NCI-H146 (cell line): Measurements from ENCODE around the gene NFKBIZ.
A peak's percentile ranks its signal among the peaks of the same experiment; 100 is the strongest.

Experiments
- DNase-seq: peaks from one replicate; lab custom pipeline; 2025; lab: John Stamatoyannopoulos, UW

The NFKBIZ gene

DNA sequence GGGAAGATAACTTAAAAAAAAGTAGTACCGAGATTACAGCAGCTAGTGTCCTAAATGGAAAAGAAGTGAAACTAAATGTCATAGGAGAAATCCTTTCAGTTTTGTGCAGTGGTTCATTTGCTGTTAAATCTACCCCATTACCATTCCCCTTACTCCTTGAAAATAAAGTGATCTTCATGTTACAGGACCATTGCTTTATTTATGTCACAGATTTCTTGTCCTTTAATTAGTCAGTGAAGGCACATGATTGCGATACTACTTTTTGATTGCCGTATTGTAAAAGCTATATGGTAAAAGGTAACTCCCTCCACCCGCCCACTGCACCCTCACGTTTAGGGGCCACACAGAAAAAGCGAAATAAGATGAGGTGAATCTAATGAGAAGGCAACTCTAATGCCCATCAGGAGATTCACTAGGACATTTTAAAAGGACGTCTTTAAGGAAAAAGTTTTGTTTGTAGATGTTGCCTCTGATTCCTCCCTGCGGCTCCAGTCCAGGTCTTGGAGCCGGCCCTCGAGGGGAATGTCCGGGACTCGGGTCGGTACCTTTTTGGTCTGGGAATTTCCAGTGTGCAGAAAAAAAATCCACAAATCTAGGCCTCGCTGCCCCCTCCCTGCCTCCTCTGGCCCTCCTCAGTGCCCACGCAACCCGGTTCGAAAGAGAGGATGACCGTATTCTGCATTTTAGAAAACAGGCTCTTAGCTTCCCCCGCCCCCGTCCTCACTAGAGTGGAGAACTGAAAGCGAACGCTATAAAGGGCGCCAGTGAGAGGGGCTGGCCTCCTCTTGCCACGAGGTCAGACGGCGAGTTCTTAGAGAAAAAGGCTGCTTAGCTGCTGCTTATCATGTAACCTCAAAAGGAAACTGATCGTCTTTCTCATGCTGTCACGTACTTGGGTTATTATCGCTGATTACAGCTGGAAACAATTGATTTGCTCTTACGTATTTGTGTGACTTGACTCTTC is 21.8 kb upstream of the NFKBIZ start:
- peak; percentile 70 for DNase-seq

DNA sequence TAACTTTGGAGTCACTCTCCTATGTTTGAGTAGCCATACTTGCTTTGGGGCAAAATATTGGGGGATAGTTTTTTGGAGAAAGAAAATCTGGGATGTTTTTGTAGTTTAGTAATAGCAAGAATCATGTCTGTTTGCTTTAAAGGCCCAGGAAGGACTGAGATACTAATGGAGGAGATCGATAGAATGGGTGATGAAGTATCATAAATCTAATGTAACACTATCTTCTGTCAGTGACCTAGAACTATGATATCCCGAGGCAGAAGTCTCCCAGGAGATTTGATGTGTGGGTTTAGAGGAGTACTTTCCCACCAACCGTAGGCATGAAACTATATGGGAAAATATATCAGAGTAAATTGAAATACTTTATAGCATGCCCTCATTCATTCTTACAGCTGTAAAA is 21.0 kb upstream of the NFKBIZ start:
- peak; percentile 3 for DNase-seq

DNA sequence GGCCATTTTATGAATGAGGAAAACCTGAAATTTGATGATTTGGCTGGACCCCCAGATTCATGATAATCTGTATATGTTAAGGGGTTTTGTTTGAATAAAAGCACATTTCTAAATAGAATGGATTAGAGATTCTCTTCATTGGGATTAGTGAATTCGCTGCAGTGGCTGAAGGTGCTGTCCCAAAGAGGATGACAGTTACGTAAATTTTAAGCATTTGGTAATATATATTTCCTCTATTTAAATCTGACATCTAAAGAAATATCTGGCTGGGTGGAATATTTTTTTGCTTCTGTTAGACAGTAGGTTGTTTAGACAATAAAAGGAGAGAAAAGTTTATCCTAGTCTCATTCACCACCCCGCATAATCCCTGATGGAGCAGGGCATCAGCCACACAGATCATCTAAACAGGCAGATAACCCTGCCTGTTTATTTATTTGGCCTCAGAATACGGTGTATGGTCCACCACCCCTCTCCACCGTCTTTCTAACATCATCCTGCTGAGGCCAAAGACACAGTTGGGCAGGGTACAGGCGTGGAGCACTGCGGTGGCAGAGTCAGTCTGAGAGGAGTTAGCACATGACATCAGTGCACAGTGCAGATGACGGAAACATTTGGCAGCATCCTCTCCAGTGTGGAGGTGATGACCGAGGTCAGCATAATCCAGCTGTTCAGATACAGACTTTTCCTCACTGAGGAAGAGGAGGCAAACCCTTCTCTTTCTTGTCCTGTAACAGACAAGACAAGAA is 20.4 kb upstream of the NFKBIZ start:
- no peak for DNase-seq

DNA sequence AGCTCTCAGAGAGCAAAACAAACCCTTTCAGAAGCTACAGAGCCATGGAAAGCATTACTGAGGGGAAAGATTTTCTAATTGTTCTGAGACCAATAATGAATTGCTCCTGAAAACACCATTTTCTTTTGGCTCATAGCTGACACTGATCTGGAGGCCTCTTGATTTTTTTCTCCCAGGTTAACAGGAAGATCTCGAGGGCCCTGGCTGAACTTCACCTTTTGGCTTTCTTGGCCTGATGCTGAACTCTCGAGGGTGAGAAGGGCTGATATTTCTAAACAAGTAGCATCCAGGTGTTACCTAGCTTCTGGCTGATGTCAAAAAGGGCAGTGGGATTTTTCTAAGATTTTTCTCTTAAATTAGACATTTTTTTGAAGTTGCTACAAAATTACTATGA is 19.9 kb upstream of the NFKBIZ start:
- DNase-seq: no peak

DNA sequence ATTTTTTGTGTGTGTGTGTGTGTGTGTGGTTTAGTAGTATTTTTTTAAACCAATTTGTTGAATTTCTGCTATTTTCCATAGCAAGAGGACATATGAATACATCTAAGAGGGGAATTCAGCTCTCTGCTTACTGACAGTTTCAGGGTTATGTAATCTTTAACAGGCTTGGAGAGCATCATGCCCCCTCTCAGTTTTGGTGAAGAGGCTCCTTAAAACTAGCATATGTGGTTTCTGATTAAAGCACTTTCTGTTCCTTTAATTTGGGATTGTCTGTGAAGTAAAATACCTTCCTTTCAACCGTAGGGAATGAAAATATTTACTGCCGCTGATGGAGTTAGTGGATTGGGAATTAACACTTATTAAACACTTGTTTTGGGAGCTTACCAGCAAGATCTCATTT is 19.4 kb upstream of the NFKBIZ start:
- DNase-seq: no peak

DNA sequence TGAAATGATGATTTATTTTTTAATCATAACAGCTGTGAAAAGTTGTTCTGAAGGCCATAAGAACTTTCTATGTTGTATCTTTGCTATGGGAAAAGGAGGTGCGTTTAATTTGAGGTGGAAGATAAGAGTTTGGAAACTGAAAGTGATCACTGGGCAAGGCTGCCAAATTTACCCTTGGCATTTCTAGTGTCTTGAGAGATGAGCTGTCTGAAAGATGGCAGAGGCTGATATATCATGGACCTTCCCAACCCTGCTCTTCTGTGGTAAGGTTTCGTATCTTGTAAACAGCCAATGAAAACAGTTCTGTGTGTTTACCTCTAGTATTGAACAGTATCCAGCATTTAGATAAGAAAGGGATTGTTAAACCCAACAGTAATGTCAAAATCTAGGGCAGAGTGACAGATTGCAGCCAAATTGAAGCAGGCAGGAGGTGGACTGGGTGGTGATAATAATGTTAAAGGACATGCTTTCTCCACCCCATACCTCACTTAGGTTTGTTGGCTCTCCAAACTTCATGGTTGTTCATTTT is 15.8 kb upstream of the NFKBIZ start:
- no peak for DNase-seq

DNA sequence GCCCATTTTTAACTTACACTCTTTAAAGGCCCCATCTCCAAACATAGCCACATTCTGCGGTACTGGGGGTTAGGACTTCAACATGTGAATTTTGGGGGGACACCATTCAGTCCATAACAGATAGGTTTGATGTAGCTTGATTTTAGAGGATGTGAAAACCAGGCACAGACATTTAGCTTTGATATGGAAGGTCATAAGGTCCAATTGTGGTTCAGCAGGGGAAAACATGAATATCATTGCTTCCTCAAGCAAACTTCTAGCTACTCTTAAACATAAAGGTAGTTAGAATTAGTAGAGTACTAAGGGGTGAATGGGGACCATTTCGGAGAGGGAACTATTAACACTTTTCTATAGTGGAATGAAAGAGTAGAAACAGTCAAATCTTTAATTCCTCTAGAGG is 13.6 kb upstream of the NFKBIZ start:
- no peak for DNase-seq

DNA sequence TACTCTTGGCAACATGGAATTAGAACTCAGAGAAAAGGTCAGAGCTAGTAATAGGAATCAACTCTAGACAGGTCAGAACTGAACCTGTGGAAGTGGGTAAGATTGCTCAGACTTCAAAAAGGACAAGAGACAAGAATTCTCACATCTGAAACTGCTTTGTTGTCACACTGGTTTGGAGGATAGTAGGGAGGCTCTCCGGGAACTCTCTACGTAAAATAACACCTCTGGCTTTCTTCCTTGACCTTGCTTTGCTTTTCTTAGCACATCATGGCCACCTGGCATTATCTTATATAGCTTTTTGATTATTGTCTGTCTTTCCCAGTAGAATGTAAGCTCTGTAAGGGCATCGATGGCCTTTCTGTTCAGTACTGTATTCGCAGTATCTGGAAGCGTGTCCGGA is 13.2 kb upstream of the NFKBIZ start:
- no peak for DNase-seq

DNA sequence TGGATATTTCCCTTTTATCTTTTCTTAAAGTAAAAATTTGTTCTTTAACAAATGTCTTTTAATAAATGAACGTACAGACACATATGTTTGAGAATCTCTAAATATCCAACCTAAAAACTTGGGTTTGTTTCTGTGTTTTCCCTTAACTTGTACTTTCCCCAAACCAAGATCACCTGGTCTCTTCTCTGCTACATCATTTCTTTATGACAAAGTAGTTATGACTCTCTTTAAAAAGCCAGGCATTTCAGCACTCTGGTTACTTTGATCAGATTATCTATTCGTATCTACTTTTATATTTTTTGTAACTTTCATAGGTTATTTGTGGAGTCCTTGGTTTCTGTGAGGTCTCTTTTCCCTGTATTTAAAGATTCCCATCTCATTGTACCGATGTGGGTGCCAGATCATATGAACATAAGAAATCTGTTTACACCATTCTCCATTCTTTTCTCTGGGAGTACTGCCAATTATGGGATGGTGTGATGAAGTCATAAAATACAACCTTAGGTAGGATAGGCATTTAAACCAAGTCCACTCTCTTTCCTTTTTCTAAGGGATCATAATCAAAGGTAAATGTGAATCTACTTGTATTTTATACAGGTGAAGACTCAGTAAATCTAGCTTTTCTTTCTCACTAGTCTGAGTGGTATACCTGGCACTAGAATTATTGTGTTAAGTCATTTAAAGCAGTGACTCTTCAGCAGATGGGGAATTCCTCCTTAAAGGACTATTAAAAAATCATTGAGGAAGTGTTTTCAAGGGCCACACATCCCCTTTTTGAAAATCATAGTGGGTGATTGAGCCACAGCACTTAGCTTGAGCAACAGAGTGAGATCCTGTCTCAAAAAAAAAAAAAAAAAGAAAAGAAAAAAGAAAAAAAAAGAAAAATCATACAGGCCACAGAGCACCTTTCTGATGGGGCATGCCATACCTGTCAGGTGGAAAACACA is 12.4 kb upstream of the NFKBIZ start:
- no peak for DNase-seq

DNA sequence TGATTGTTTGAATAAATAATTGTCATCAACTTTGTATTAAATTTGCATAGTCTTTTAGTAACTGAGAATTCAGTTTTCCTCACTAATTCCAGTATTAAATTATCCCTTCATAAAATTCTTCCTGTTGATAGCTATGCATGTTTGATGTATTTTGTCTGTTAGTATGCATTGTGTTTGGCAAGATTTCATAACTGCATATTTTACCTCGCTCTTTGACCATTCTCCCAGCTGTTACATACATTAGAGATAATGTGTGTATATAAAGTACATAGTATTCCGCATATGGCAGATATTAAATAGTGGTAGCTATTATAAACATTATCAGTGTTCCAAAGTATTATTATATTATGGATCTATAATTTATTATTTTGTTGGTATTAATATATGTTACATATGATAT is 10.6 kb upstream of the NFKBIZ start:
- DNase-seq: no peak

DNA sequence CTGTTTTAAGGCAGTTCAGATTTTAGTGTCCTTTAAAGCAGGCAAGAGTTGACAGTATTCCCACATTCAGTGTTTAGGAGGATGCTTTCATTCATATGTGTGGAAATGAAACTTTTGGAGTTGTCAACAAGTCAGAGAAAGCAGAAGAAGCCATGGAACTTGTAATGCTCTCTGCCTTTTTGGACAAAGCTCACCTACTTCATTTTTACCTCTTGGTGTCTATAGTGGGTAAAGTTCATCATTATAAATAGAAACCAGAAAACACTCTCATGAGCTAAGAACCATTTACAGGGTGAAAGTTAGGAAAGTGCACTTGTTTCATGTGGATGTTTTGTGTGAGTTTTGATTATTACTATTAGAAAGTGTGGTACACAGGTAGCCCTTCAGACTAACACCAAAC is 9.2 kb upstream of the NFKBIZ start:
- no peak for DNase-seq

DNA sequence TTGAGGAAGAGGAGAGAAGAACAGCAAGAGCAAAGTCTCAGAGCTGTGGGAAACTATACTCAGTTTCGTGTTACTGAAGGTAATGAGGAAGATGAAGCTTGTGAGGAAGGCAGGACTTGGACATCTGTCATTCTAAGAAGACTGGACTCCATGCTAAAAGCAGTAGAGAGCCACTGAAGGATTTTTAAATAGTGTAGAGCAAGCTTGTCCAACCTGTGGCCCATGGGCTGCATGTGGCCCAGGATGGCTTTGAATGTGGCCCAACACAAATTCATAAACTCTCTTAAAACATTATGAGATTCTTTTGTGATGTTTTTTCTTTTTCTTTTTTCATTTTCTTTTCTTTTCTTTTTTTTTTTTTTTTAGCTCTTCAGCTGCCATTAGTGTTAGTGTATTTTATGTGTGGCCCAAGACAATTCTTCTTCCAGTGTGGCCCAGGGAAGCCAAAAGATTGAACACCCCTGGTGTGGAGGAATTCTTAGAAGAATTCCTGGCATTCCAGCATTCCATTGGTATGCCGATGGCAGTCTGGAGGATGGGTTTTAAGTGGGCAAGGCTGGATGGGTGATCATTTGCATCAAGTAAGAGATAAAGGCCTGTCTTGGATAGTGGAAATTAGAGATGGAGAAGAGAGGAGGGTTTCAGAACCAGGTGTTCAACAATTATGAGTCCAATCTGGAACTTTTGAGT is 6.9 kb upstream of the NFKBIZ start:
- no peak for DNase-seq

DNA sequence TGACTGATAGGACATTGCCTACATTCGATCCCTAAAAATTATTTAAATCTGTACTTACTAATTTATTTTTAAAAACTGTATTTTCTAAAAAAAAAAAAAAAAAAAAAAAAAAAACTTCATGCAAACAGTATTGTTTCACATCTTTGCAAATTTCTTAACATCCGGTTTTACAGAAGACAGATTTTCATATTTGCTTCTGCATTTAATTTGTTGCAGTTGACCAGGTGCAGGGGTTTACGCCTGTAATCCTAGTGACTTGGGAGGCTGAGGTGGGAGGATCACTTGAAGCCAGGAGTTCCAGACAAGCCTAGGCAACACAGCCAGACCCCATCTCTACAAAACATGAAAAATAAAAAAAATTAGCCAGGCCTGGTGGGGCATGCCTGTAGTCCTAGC is 6.4 kb upstream of the NFKBIZ start:
- DNase-seq: no peak

DNA sequence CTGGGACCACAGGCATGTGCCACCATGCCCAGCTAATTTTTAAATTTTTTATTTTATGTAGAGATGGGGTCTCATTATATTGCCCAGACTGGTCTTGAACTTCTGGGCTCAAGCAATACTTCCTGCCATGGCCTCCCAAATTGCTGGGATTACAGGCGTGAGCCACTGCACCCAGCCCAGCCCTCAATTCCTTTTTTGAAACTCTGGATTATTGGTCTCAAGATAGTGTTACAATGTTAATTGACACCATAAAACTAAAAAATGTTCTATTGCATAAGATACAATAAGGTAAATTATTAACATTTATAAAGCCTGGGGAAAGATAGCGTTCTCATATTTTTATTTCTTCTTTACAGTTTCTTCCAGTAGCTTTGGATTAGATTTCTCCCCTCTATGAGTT is 3.9 kb upstream of the NFKBIZ start:
- no peak for DNase-seq

DNA sequence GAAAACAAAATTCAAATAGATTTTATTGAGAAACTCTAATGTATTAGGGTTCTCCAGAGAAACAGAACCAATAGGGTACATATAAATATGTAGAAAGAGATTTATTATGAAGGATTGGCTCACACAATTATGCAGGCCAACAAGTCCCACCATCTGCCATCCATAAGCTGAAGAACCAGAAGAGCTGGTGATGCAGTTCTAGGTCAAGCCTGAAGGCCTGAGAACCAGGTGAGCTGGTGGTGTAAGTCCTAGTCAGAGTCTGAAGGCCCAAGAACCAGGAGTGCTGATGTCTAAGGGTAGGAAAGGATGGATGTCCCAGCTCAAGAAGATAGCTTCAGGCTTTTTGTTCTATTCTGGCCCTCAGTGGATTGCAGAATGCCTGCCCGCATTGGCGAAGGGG is 2.6 kb upstream of the NFKBIZ start:
- no peak for DNase-seq

DNA sequence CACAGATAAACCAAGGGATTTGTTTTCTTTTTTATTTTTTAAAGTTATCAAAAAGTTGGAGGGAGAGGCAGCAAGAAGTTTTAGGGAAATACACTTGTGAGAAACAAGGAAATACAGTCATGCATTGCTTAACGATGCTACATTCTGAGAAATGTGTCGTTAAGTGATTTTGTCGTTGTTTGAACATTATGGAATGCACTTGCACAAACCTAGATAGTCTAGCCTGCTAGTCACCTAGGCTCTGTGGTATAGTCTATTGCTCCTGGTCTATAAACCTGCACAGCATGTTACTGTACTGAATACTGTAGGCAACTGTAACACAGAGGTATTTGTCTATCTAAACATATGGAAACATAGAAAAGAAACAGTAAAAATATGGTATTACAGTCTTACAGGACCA is 2.0 kb upstream of the NFKBIZ start:
- no peak for DNase-seq

DNA sequence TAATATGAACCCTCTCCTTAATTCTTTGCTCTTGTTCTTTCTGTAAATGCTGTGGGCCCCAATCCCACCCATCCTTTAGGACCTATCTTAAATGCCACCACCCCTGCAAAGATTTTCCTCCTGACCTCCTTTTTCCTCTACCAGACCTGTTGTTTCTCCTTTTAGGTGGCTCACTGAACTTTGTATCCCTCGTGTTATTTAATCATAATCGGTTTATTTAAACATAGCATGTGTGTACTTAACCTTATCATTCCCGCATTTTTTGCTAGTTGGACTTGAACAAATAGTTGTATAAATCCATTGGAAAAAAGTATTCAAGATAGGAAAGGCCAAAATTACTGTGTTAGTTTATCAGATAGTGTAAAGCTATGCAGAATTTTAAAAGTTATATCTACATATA is 988 bp upstream of the NFKBIZ start:
- DNase-seq: no peak

DNA sequence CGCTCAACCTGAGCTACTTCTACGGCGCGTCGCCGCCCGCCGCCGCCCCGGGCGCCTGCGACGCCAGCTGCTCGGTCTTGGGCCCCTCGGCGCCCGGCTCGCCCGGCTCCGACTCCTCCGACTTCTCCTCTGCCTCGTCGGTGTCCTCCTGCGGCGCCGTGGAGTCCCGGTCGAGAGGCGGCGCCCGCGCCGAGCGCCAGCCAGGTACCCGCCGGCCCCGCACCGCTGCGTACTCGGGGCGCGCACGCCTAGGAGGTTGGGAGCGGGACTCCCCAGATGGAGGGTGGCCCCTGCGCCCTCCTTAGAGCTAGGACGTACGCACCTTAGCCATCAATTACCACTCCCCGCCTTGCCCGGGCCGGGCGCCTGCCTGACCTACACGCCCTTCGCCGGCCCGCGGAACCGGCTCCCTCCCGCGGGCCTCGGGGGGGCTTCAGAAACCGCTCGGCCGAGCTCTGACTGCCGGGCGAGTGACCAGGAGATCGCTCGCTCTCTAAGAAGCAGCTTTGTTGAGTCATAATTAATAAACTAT is 466 bp downstream of the NFKBIZ start:
- DNase-seq: peak; percentile 62

DNA sequence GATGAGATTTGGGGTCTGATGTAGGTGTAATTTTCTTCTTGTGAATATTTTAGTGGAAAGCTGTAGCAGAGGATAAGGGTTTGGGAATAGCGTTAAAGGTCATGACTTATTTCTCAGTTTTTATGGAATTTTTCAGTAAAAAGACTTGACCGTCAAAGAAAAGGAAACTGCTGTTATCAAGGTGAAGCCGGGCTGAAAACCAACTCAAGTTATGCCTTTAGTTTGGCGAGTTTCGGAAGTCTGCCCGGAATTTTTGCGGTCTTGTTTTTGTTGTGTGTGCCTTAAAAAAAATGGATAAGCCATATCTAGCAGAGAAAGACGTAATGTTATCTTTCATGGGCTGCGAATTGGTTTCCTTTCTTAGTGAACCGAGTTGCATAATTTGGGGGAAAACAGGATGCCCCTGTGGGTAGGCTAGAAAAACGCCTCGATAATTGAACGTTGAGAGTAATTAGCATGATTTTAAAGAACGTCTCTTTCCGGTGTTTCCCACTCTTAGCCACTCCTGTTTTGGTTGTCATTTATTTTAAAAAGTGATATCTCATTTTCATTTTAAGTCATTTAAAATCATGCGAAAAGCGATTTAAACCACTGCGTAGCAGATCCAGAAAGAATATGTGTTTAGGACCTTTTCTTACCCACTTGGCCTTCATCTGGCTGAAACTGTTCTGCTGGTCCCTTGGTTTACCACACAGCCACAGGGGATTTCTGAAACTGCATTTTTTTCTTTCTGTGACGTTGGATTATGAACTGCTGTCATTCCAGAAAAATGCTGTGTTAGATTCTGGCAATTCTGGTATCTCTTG is 1.1 kb downstream of the NFKBIZ start:
- peak; percentile 11 for DNase-seq

DNA sequence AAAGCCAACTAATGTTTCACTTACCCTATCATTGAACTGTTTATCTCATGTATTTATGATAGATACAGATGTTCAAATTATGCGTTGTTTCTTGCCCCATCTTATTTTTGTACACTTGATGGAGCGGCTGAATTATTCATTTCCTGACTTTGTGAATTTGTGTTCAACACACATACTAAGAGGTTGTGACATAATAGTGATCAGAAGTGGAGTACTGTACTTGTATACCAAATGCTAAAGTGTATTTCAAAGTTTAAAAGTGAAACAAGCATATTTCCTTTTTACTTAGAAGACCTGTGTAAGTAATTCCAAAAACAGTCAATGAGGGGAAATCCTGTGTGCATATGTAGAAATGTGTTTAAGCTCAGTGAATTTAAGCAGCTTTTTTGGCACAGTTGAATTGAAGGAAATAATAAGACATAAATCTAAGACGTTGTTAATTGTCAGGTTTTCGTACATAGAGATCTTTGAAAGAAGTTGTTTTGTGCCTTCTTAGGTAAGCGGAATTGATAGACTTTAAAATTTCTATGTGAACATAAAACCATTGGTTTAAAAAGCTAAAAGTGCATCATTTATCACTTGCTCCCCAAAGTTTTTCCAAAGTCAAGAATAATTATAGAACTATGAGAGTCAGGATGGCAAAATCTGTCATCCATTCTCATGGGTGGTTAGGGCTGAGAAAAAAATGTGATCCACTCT is 1.9 kb downstream of the NFKBIZ start:
- no peak for DNase-seq
